H7 (cell line): ENCODE measurements around the gene TRIO. TPM values are rescaled to one million over a fixed set of nuclear protein-coding genes. Genes with fewer than 3 reads are reported as not detected.

Source experiments
- DNase-seq: peaks from one replicate; pipeline ENCODE4 v3.0.0; 2012
- H3K27me3 ChIP-seq: 2 replicates; pipeline ENCODE4 v1.6.0; 2011; ENCODE audit warnings: mild to moderate bottlenecking, low read length; ENCODE audit not compliant: control insufficient read depth, insufficient read depth
- H3K36me3 ChIP-seq: replicated peaks from 2 replicates; pipeline ENCODE4 v1.5.1; 2011; ENCODE audit warnings: low read length; ENCODE audit not compliant: control insufficient read depth, insufficient read depth
- H3K4me3 ChIP-seq: 2 replicates; pipeline ENCODE4 v1.5.1; 2011; ENCODE audit warnings: low read depth, mild to moderate bottlenecking, control low read depth, low read length, moderate library complexity; ENCODE audit not compliant: insufficient read depth
- total RNA-seq: library from RNA; depleted of rRNA; stranded (reverse); fragments of >200 nt; shearing (Covaris generic); gene quantifications from 2 replicates; pipeline ENCODE4 v1.2.3, GENCODE V29; 2014

The TRIO gene
- total RNA-seq, 1 experiment from 2014 or later, result 39.7 TPM

DNA sequence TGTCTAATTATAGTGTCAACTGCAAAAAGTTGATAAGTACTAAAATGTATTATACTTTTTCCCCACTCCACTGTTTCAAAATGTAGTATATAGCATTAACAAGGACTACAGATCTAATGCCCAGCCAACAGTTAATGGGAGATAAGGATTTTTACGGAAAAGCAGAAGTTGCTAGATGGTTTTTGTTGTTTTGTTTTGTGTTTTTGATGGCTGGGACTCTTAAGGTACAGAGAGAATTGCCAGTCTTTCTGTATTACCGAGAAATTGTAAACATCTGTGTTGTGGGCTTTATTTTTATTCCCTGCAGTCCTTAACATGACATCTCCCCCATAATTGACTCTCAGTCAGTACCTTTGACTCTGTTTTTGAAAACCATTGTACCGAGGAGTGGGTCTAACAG lies 44.0 kb downstream of the TRIO start:
- H3K36me3 ChIP-seq, result no peaks in the 10 kb centered on the region
- DNase-seq, result no peak
- no peak overlapping the region for H3K4me3 ChIP-seq
- H3K27me3 ChIP-seq, result no peaks in the 10 kb centered on the region

DNA sequence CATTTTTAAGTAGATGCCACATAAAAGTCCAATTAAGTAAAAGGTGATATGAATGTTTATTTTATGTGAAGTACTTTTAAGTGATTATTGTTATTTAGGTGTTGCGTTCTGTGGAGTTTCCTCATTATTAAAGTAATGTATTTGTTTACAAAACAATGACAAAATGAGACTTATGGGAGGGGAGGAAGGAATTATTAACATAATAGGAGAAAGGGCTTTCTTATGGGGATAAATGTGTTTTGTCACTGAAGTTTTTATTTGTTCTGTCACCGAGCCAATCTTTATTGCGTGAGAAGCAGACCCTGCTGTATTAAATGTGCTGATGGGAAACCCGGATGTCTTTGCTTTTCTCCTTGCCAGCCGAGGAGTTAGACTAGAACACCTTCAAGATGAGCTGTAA lies 44.5 kb downstream of the TRIO start:
- Histone ChIP-seq H3K36me3 (no peaks in the 10 kb centered on the region), H3K27me3 (no peaks in the 10 kb centered on the region), H3K4me3 (no peak overlapping the region)
- DNase-seq, result no peak

DNA sequence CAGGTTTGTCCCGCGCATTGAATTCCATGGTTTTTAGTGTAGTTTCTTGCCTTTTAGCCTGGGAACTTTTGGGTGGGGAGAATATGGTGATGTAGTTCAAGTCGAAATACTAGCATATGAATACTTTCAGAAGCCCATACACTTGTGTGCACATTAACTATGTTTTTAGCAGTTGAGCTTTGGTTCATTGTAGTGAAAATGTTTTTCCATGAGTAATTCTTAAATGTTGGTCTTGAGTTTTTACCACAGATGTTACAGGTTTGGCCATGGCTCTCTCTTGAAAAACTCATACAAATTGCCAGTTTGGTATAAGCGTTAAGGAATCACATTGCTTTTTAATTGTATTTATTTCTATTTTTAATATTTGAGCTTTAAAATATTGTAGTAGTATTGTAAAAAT lies 45.6 kb downstream of the TRIO start:
- DNase-seq, result no peak
- Histone ChIP-seq H3K4me3 (no peak overlapping the region), H3K27me3 (no peaks in the 10 kb centered on the region), H3K36me3 (no peaks in the 10 kb centered on the region)

DNA sequence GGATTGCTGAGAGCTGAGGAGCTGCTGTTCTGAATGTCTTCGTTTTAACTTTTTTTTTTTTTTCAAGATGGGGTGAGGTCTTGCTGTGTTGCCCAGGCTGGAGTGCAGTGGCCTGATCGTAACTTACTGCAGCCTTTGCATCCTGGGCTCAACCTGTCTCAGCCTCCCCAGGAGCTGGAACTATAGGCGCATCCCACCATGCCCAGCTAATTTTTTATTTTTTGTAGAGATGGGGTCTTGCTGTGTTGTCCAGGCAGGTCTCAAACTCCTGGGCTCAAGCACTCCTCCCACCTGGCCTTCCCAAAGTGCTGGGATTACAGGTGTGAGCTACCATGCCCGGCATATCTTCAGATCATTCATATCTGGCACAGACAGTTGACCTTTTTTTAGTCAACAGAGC lies 46.5 kb downstream of the TRIO start:
- Histone ChIP-seq H3K4me3 (no peak overlapping the region), H3K27me3 (no peaks in the 10 kb centered on the region), H3K36me3 (no peaks in the 10 kb centered on the region)
- no peak for DNase-seq

DNA sequence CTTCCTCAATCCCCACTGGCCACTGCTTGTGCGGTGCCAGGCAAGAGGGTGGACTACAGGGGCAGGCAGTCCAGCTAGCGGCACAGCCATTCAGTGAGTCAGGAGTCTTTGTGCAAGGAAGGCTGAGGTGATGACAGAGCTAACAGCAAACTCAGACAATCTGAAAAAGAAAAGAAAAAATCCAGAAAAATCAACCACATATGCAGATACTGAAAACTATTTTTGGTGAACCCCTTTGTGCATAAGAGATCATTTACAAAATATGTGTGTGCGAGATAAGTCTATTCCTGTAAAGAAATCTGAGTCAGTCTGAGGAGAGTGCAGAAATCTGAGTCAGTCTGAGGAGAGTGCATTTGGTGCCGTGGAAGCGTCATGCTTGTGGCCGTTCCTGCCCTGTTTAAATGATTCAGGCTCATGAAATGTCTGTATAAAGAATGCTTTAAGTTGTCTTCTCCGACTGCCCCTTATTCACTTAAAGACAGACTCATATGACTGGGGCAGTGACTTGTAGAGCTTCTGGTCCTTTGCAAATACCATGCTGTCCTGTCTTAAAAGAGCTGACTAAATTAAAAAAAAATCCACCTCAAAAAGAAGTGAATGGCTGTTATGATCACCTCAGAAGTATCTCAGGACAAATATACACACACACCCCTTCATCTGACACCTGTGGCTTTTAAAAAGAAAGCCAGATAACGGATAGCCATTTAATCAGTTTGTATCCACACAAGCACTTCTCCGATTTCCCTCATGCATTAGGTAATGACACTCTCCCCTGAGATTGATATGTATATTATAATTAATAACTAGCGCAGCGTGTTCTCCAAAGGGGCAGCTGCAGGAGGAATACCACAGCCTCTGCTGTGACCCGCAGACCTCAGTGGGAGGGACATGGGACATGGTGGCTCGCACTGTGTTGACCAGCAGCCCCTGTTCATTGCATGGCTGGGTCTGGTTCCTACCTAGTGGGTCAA lies 47.3 kb downstream of the TRIO start:
- Histone ChIP-seq H3K27me3 (no peaks in the 10 kb centered on the region), H3K36me3 (no peaks in the 10 kb centered on the region), H3K4me3 (no peak overlapping the region)
- DNase-seq, result no peak

DNA sequence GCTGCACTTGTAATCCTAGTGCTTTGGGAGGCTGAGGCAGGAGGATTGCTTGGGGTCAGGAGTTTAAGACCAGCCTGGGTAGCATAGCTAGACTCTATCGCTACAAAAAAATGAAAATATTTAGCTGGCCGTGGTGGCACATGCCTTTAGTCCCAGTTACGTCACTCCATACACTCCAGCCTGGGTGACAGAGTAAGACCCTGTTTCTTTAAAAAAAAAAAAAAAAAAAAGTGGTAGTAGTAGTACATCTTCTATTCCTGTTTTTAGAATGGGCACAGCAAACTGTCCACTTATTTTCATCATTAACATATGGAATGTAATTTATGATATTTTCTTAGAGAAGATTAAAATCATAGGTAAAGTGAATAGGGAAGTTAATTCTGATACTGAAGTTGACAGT lies 48.2 kb downstream of the TRIO start:
- no peak for DNase-seq
- no peak overlapping the region for H3K4me3 ChIP-seq
- H3K36me3 ChIP-seq, result no peaks in the 10 kb centered on the region
- no peaks in the 10 kb centered on the region for H3K27me3 ChIP-seq

DNA sequence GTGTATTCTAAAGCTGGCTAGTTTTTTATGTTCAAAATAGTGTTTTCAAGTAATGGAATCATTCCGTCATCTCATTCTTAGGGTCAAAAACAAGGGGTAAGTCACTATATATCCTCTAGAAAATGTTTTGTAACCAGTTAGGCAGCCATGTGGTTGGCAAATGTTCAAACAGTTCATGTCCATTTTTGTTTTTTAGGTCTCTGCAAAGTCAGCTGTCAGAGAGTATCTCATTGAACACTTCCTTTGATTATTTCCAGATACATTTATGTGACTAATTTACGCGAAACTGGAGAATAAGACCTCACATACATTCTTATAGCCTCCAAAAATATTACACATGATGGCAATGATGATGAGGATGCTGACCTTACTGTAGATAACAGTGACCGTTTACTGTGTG lies 50.4 kb downstream of the TRIO start:
- Histone ChIP-seq H3K4me3 (no peak overlapping the region), H3K27me3 (no peaks in the 10 kb centered on the region), H3K36me3 (no peaks in the 10 kb centered on the region)
- no peak for DNase-seq

DNA sequence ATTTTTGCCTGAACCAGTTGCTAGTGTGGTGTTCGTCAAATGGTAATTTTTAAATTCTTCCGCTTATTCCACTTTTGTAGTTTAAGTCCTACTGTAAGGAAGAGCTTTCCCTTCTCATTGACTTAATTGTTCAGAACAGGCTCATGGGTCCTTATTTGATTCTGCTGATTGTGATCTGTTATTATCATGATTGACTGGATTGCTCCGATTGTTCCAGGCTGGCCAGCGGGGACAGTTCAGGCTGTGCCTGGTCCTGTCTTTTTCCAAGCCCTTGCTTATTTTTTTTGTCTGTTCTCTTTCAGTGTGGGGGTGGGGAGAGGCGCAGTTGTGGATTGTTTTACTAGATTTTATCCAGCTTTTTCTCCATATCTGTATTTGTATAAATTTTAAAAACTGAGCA lies 52.4 kb downstream of the TRIO start:
- Histone ChIP-seq H3K36me3 (no peaks in the 10 kb centered on the region), H3K27me3 (no peaks in the 10 kb centered on the region), H3K4me3 (no peak overlapping the region)
- DNase-seq, result no peak

DNA sequence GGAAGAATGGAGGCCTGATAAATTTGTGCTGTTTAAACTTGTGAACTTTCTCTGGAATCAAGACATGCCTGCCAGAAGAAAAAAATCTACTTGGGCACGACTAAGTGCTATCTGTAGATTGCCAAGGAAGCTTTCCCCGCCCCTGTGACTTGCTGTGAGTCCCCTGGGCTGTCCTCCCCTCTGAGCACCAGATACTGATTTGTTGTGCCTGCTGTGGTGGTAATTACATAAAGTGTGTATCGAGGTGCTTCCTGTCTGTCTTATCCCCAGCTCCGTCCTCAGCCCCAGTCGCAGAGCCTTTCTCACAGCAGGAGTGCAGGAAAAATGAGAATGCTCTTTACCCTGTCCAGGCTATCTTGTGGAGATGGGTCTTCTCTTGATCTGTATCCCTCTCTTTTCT lies 53.9 kb downstream of the TRIO start:
- Histone ChIP-seq H3K36me3 (no peaks in the 10 kb centered on the region), H3K27me3 (no peaks in the 10 kb centered on the region), H3K4me3 (no peak overlapping the region)
- no peak for DNase-seq

DNA sequence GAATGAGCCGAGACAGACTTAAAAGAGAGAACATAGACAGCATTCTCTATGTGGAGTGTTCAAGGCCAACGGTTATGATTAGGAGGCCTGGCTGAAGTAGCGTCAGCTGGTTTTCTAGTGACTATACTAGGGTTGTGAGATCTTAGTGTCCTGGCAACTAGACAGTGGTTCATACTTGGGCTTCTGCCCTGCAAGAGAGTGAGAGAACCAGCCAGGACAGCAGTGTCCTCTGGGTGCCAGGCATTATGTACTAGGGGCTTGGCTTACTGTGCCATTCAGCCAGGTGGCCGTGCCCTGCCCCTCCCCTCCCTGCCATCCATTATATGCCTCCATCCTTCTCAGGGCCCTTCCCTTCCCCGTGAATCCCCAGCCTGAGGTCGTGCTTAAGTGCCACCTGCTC lies 56.8 kb downstream of the TRIO start:
- Histone ChIP-seq H3K36me3 (no peaks in the 10 kb centered on the region), H3K4me3 (no peak overlapping the region), H3K27me3 (no peaks in the 10 kb centered on the region)
- DNase-seq, result no peak

DNA sequence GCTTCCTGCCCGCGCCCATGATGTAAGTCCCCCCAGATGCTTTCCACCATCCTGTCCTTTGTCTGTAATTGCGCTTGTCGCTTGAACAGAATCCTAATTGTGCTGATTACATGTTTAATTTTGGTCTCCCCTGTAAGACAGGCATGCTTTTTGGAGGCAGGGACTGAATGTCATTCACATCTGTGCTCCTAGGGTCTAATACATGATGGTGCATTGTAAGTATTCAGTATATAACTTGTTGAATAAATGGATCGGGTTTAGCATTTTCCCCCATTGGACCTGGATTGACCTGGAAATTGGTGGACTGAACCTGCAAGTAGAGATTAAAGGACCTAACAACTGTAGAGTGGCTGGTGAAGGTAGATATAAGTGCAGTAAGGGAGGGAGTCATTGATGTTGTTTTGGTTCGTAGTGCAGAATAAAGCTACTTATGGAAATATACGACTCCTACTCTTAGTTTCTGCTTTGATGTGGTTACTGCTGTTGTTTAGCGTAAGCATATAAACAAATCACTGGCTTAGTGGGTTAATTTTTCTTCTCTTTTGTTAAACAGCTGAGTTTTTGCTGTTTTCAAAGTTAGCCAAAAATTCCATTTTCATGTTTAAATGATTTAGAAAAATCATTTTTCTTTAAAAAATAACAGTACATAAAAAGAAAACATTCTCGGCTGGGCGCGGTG lies 57.3 kb downstream of the TRIO start:
- DNase-seq, result no peak
- Histone ChIP-seq H3K36me3 (no peaks in the 10 kb centered on the region), H3K27me3 (no peaks in the 10 kb centered on the region), H3K4me3 (no peak overlapping the region)

DNA sequence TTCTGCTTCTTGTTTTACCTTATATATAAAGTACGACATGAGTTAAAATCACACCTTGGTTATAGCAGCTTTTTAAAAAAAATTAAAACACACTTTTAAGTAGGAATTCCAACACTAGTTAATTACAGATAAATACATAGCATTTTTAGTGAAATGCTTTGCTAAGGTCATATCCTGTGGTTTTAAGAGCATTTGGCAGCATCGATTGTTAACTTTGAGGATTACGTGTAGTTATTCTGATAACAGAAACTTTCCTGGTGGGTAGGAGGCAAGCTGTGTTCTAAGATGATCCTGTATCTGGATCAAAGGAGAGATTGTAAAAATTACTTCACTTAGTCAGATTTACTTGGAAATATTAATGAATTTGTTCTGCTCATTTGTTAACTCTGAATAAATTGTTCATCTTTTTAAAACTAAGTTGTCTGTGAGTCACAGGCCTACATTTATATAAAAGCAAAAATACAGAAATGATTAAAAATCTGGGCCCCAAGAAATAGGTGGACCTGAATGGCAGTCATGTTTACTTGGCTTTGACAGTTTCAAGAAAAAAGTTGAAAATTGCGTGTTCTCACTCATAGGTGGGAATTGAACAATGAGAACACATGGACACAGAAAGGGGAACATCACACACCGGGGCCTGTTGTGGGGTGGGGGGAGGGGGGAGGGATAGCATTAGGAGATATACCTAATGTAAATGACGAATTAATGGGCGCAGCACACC lies 58.3 kb downstream of the TRIO start:
- DNase-seq, result no peak
- no peaks in the 10 kb centered on the region for H3K36me3 ChIP-seq
- H3K27me3 ChIP-seq, result no peaks in the 10 kb centered on the region
- H3K4me3 ChIP-seq, result no peak overlapping the region

DNA sequence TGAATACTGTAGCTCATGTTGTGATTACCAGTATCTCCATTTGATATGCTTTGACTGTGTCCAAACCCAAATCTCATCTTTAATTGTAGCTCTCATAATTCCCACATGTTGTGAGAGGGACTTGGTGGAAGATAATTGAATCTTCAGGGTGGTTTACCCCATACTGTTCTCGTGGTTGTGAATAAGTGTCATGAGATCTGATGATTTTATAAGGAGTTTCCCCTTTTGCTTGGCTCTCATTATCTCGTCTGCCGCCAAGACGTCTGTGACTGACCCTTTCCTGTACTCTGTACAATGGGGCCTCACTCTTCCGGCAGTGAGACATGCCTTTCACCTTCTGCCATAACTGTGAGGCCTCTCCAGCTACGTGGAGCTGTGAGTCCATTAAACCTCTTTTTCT lies 59.3 kb downstream of the TRIO start:
- DNase-seq, result no peak
- Histone ChIP-seq H3K27me3 (no peaks in the 10 kb centered on the region), H3K36me3 (no peaks in the 10 kb centered on the region), H3K4me3 (no peak overlapping the region)

DNA sequence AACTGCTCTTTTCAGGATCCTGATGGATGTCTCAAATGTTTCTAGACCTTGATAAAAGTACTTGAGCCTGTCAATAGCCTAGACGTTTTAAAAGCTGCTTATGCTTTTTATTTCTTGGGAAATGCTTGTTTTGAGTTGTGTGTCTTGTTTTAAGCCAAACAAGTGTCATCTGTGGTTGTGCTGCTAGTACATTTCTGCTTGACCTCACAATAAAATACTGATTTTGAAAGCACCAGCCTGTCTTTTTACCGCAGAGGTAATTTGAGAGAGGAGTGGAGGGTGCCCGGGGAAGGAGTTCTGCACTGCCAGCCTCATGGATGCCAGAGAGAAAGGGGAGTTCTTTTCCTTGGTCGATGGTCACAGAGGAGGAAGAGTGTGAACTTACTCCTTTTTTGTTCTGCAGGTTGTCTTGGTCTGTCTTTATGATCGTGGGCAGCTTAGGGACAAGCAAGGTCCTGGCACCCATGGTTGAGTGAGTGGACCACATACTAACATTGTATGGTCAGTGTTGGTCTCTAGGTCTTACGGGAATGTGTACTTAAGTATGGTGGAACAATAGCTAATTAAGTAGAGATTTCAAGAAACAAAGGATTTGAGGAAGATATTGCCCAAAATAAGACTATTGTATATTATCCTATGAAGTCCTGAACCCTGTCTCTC lies 61.0 kb downstream of the TRIO start:
- no peak for DNase-seq
- Histone ChIP-seq H3K27me3 (no peaks in the 10 kb centered on the region), H3K36me3 (no peaks in the 10 kb centered on the region), H3K4me3 (no peak overlapping the region)
